HL-60 (cell line): ENCODE measurements around the gene GRID1.

ENCODE experiments used
- DNase-seq, 2 experiments: peaks; one replicate each; pipeline ENCODE4 v3.0.0-alpha.2; 2010 to 2020; ENCODE audit warnings: low read depth in 1 of 2, low spot score in 1 of 2
- H3K27ac ChIP-seq: fragments of 250-450 bp; sonication (Bioruptor Pico); replicated peaks from 2 replicates; pipeline ENCODE4 v1.5.1; 2020; ENCODE audit warnings: mild to moderate bottlenecking, moderate library complexity
- H3K27me3 ChIP-seq: fragments of 250-450 bp; sonication (Bioruptor Pico); 2 replicates; pipeline ENCODE4 v1.5.1; 2021; ENCODE audit warnings: mild to moderate bottlenecking, moderate library complexity; ENCODE audit not compliant: insufficient read depth, poor library complexity, severe bottlenecking
- H3K4me3 ChIP-seq: replicated peaks from 2 replicates; pipeline ENCODE4 v1.5.1; 2011; ENCODE audit warnings: mild to moderate bottlenecking, control low read depth, low read length; ENCODE audit not compliant: insufficient read depth
- GABPA ChIP-seq: IDR thresholded peaks from 2 replicates; pipeline ENCODE4 v1.6.1; 2012; ENCODE audit warnings: low read depth
- POLR2AphosphoS5 ChIP-seq: IDR thresholded peaks from 2 replicates; pipeline ENCODE4 v1.6.1; 2012; ENCODE audit warnings: low read depth
- SPI1 ChIP-seq: IDR thresholded peaks from 2 replicates; pipeline ENCODE4 v1.6.1; 2012; ENCODE audit warnings: low read depth, mild to moderate bottlenecking, borderline replicate concordance
- TF ChIP-seq, protein P1 (sequence below): IDR thresholded peaks from one replicate; pipeline ENCODE4 v1.5.1; 2011; ENCODE audit warnings: low read length, control low read depth, inconsistent platforms; ENCODE audit not compliant: insufficient read depth
- TF ChIP-seq, protein P2 (sequence below): IDR thresholded peaks from 2 replicates; pipeline ENCODE4 v1.6.1; 2012; ENCODE audit warnings: low read depth; ENCODE audit not compliant: insufficient replicate concordance

The GRID1 gene

DNA sequence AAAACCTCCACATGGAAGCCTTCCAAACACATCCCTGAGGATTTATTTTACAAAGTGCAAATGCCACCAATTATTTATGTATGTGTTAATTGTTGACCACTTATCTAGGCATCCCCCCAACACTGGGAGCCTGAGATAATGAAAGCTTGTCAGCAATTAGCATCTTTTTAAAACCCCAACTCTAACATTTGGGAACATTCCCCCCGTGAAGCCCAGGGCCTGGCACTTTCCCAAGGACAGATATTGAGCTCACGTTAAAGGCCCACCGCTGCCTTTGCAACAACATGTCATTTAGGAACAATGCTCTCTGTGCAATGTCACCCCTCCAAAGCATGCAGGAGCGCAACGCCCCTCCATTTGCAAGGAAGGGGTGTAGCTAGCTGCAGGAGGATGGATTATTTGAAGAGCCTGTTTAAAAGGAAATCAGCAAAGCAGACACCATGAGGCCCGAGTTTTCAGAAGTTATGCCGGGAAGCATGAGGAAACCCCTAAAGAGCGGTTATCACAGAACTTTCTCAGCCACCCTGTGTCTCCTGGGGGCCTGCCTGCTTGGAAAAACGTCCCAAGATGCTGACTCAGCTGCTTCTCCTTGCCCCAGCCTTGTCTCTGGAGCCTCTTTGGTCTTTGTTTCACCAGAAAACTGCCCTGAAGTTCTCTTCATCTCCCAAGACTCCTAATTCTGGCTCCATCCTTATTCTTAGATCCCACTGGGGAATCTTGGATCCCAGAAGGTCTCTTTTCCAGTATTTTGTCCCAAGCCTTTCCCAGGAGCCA, 444.1 kb downstream of the GRID1 start:
- H3K27ac ChIP-seq: no peak overlapping the region
- H3K4me3 ChIP-seq: no peak overlapping the region
- TF ChIP-seq SPI1: no peak
- TF ChIP-seq, protein P1, sequence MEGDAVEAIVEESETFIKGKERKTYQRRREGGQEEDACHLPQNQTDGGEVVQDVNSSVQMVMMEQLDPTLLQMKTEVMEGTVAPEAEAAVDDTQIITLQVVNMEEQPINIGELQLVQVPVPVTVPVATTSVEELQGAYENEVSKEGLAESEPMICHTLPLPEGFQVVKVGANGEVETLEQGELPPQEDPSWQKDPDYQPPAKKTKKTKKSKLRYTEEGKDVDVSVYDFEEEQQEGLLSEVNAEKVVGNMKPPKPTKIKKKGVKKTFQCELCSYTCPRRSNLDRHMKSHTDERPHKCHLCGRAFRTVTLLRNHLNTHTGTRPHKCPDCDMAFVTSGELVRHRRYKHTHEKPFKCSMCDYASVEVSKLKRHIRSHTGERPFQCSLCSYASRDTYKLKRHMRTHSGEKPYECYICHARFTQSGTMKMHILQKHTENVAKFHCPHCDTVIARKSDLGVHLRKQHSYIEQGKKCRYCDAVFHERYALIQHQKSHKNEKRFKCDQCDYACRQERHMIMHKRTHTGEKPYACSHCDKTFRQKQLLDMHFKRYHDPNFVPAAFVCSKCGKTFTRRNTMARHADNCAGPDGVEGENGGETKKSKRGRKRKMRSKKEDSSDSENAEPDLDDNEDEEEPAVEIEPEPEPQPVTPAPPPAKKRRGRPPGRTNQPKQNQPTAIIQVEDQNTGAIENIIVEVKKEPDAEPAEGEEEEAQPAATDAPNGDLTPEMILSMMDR: no peak
- TF ChIP-seq GABPA: no peak
- no peak for TF ChIP-seq POLR2AphosphoS5
- TF ChIP-seq, protein P2, sequence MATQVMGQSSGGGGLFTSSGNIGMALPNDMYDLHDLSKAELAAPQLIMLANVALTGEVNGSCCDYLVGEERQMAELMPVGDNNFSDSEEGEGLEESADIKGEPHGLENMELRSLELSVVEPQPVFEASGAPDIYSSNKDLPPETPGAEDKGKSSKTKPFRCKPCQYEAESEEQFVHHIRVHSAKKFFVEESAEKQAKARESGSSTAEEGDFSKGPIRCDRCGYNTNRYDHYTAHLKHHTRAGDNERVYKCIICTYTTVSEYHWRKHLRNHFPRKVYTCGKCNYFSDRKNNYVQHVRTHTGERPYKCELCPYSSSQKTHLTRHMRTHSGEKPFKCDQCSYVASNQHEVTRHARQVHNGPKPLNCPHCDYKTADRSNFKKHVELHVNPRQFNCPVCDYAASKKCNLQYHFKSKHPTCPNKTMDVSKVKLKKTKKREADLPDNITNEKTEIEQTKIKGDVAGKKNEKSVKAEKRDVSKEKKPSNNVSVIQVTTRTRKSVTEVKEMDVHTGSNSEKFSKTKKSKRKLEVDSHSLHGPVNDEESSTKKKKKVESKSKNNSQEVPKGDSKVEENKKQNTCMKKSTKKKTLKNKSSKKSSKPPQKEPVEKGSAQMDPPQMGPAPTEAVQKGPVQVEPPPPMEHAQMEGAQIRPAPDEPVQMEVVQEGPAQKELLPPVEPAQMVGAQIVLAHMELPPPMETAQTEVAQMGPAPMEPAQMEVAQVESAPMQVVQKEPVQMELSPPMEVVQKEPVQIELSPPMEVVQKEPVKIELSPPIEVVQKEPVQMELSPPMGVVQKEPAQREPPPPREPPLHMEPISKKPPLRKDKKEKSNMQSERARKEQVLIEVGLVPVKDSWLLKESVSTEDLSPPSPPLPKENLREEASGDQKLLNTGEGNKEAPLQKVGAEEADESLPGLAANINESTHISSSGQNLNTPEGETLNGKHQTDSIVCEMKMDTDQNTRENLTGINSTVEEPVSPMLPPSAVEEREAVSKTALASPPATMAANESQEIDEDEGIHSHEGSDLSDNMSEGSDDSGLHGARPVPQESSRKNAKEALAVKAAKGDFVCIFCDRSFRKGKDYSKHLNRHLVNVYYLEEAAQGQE: no peak
- no peaks in the 10 kb centered on the region for H3K27me3 ChIP-seq
- DNase-seq: no peak

DNA sequence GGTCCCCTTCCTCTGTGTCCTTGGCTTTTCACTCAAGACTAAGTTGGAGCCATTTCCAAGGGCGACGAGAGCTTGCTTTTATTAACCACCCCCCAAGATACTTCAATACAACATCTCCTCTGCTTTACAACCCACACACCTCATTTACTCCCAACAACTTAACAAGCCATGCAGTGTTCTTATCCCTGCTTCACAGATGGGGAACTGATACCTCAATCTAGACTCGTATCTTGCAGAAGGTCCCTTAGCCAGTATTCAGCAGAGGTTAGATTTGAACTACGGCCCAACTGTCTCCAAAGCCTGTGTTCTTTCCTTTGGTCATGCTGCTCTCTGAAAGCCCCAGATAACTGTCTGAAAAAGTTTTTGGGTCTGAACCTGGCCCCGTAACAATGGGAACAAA, 444.8 kb downstream of the GRID1 start:
- Histone ChIP-seq H3K4me3 (no peak overlapping the region), H3K27me3 (no peaks in the 10 kb centered on the region), H3K27ac (no peak overlapping the region)
- DNase-seq: no peak
- TF ChIP-seq SPI1: no peak
- TF ChIP-seq, protein P2: no peak
- no peak for TF ChIP-seq POLR2AphosphoS5

DNA sequence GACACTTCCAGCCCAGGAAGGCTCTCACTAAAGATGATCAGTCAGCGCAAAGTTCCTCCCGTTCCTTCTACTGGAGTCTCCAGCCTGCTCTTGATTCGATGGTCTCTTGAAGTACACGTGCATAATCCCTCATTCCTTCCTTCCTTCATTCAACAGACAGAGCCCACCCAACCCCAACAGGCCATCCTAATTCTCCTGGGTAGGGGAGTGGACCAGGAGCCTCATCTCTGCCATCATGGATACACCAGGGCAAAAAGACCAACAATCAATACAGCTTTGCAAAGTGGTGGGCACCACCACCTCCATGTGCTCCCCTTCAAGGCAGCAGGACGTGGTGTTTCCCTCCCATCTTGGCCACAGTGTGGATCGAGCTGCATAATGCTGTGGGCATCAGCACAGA, 446.3 kb downstream of the GRID1 start:
- H3K27ac ChIP-seq: no peak overlapping the region
- no peak for DNase-seq
- H3K27me3 ChIP-seq: no peaks in the 10 kb centered on the region
- TF ChIP-seq, protein P1: no peak
- TF ChIP-seq, protein P2: no peak
- TF ChIP-seq GABPA: no peak
- H3K4me3 ChIP-seq: no peak overlapping the region
